IPS DF 4.7 (cell line): ENCODE results near the gene KDM5D.

ENCODE experiments used
- DNase-seq: peaks from one replicate; pipeline ENCODE4 v3.0.0-alpha.2; 2013; ENCODE audit warnings: low spot score; ENCODE audit errors: extremely low read depth

Gene KDM5D

DNA sequence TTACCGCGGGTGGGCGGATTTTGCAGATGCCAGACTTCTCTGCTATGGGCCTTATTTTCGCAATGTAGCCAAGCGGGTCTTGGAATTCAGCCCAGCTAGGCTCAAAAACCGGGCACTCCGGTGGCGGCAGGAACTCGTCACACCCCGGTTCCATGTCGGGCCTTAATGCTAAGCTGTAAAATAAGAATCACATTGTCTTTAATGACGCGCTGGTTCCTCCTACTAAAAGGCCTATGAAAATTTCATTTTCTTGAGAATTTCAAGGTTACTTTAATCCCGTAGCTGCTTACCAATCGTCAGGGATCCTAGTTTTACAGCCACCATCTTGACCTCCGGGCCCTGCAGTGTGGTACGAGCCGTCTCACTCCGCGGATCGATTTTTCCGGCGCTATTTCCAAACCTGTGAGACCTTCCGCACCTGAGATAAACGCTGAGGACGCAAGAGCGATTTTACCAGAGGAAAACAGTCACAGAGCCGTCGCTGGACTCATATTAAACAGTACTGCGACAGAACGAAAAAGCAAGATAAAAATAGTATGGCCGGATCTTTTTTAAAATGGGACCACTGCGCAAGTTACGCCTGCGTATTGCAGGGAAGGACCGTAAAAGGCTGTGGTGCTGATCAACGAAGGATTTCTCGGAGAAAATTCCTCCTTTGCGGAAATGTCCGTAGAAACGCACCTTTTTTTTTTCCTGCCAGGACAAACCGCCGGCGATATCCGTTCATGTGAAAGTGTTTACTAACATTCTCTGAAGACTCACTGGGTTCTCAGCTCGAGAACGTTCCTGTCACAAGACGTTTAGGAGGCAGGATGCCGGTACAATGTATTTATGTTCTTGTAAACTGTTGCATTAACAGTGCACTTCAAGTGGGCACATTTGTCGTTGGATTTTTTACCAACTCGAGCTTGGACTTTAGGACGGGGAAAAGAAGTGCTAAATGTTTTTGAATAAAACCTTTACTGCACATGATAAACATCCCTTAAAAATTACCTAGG, at the start of gene KDM5D:
TSS of gene KDM5D (minus strand) at position 346 of the 998 bp plus-strand sequence. CDS start at position 154, 192 bp downstream.
- peak; percentile 11 for DNase-seq

DNA sequence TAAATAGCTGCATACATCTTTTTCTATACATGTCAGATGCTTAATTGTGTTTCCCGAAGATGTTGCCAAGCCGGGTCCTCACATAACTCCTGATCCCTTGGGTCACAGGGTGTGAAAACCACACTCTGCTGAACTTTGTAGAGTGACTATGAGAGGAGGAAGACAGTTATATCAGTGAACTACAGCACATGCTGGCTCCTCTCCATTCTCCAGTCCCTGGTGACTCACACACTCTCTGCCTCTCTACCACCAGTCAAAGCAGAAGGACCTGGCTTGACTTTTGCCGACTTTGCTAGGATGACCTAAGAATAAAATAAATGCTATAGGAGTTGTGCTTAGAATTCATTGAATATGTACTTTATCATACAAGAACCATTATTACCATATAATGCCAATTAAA, 23.8 kb upstream of the KDM5D start:
- no peak for DNase-seq

DNA sequence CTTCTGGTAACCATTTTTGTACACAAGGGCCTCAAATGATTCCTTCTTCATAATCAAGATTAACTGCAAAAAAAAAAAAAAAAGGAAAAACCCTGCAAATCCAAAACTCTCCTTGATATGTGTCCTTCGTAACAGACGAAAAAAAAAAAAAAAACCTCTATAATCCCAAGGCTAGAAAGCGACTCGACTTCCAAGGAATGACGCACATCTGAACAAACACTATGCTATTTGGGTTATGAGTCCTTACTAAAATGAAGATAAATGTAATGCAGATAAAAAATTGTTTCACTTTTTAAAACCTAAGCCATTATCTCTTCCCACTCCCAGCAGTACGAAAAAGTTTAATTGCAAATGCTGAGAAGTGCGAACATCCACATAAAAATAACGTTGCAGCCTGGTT, 1.2 kb downstream of the KDM5D start:
- DNase-seq, result no peak

DNA sequence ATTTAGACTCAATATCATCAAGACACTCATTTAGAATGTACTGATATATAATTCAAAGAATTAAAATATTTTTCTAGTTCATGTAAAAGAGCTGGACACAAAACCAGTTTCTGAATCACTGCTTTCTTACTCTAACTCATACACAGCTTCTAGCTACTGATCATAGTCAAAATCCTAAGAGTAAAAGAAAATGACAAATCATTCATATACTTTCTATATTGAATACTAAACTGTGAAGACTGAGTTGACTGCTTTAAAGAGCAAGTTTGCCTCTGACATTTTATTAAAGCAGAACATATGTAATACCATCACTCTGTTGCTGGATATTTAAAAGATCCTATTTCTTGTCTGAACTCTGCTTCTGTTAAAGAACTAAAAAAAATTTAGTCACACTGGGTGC, 2.4 kb downstream of the KDM5D start:
- DNase-seq, result no peak

DNA sequence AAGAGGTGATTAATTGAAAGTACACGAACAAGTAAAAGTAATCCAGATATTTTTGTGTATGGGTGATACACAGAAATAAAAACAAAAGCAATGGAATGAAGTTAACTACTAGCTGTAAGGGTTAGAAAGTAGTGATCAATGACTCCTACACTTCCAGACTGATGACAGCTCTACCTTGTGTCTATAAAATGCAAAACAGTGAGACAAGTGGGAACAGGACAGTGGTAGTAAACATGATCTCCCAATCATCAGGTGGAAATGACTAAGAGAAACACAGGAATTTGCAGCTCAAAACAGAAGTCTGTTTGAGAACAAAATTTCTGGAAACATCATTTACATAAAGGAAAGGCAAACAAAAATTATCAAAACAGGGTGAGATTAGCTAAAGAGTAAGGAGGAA, 10.1 kb downstream of the KDM5D start:
- DNase-seq, result no peak

DNA sequence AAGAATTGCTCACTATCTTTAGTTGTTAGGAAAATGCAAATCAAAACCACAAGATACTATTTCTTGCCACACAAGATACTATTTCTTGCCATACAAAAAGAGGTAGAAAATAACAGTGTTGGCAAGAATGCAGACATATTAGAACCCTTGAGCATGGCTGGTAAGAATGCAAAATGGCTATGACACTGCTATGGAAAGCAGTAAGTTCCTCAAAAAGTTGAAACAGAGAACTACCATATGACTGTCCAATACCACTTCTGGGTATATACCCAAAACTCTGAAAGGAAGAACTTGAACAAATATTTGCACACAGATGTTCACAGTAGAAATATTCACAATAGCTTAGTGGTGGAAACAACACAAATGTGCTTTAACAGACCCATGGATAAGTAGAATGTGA, 26.6 kb downstream of the KDM5D start:
- no peak for DNase-seq

DNA sequence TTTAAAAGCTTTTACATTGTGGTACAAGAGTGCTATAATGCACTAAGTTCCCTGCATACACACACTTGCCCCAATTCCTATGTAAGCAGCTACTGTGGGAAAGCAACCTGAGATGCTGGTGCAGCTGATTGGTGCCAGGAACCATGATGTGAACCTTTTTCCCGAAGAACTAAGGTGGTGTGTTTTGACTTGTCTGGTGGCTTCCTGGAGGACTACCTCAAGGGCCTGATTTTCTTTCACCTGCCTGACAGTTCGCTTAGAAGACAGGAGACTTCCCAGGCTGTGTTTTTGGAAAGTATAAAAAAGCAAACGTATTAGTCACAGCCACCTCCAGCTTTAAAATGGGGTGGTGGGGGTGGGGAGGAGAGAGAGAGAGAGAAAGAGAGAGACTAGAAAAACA, 27.4 kb downstream of the KDM5D start:
- DNase-seq, result no peak

DNA sequence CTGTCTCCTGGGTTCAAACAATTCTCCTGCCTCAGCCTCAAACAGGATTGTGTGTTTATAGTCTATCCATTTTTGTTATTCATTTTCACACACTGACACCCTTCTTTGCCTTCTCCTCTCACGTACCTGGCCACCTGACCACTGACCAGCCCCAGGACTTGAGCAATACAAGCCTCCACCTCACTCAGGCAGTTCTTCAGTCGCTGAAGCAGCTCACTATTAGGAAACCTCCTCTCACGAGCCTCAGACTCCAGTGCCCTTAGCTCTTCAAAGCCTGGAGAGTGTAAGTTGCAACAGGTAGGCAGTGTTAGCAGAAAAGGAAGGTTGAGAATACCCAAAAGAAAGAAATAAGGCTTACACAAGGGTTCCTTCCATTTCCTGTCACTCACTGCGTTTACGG, 29.3 kb downstream of the KDM5D start:
- no peak for DNase-seq

DNA sequence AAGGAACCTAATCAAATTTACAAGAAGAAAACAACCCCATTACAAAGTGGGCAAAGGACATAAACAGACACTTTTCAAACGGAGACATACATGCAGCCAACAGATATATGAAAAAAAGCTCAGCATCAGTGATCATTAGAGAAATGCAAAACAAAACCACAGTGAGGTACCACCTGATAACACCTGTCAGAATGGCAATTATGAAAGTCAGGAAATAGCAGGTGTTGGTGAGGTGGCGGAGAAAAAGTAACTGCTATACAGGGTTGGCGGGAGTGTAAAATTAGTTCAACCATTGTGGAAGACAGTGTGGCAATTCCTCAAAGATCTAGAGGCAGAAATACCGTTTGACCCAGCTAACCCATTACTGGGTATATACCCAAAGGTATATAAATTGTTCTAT, 31.1 kb downstream of the KDM5D start:
- DNase-seq, result no peak

DNA sequence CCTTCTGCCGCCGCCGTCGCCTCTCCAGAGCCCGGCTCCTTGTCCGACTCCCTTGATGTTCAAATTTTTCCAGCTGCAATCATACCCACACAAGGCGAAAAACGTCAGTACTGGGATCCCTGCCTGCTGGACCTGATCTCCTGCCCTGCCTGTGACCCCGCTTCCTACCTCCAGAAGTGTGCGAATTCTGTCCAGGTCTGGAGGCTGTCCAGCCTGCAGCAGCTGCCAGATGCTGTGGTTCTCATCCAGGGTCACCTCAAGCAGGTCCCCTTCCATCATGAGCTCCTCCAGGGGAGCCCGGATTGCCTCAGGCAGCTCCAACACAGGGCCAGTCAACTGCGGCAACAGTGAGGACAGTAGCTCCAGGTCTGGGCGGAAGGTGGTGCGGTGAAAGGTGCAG, 38.3 kb downstream of the KDM5D start:
- DNase-seq, result no peak

DNA sequence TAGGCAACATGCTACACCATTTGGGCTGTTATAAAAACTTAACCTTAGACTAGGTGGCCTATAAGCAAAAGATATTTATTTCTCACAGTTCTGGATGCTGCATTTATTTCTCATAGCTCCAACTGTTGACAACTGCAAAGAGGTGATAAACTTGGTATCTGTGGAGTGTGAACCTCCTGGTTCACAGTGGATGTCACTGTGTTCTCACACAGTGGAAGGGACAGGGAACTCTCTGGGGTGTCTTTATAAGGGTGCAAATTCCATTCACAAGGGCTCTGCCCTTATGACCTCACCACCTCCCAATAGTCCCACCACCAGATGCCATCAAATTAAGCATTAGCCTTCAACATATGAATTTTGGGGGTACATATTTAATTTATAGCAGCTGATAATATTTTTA, 46.0 kb downstream of the KDM5D start:
- no peak for DNase-seq

DNA sequence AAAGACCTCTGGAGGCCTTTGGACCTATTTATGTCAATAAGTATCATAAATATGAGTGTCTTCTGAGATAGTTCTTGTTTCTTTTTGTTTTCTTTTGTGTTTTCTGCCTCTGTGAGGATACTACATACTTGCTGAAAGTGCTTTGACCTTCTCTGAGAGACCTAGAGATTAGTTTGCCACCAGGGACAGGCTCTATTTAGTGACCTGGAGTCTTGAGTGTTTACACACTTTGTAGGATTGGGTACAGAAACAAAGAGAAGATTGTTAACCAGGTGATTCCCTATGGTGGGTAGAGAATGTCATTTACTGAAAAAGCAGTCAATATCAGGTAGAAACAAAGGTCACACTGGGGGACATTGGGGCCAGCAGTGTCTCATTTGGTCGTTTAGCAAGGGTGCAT, 63.7 kb downstream of the KDM5D start:
- no peak for DNase-seq
